Small intestine (tissue), 7 donors: ENCODE data around the gene GLRB. TPM values are rescaled to one million over a fixed set of nuclear protein-coding genes. Genes with fewer than 3 reads are reported as not detected.
A peak's percentile ranks its signal among the peaks of the same experiment; 100 is the strongest.

Experiments
- DNase-seq, 2 donors: peaks; one replicate each; pipeline versions ENCODE4 v3.0.0 to v3.0.0-alpha.2; 2013
- FAIRE-seq: peaks from 2 replicates; lab custom pipeline; 2012; peaks lifted over from hg19 to GRCh38; lab: Jason Lieb, UNC
- H3K27ac ChIP-seq, 3 donors: one replicate each; pipeline ENCODE4 v1.5.1; 2013; ENCODE audit warnings: low read length in 2 of 3, mild to moderate bottlenecking in 2 of 3, control low read depth in 1 of 3, inconsistent platforms in 1 of 3, low read depth in 1 of 3, moderate library complexity in 1 of 3
- H3K27me3 ChIP-seq, 3 donors: one replicate each; pipeline ENCODE4 v1.6.1; 2013; ENCODE audit warnings: low read length in 3 of 3, inconsistent platforms in 1 of 3; ENCODE audit not compliant: control insufficient read depth in 3 of 3, insufficient read depth in 3 of 3
- H3K36me3 ChIP-seq, 3 donors: one replicate each; pipeline ENCODE4 v1.6.1; 2013; ENCODE audit warnings: low read length in 3 of 3, inconsistent platforms in 1 of 3, low read depth in 1 of 3, mild to moderate bottlenecking in 1 of 3, moderate library complexity in 1 of 3; ENCODE audit not compliant: control insufficient read depth in 3 of 3, insufficient read depth in 2 of 3
- H3K4me1 ChIP-seq, 3 donors: one replicate each; pipeline ENCODE4 v1.6.1; 2013; ENCODE audit warnings: low read length in 2 of 3, inconsistent platforms in 1 of 3, low read depth in 1 of 3, mild to moderate bottlenecking in 1 of 3, moderate library complexity in 1 of 3; ENCODE audit not compliant: control insufficient read depth in 3 of 3, insufficient read depth in 2 of 3
- H3K4me3 ChIP-seq, 3 donors: one replicate each; pipeline ENCODE4 v1.5.1; 2013; ENCODE audit warnings: low read length in 3 of 3, control low read depth in 1 of 3, inconsistent platforms in 1 of 3, low read depth in 1 of 3, mild to moderate bottlenecking in 1 of 3, moderate library complexity in 1 of 3
- H3K9me3 ChIP-seq, 2 donors: one replicate each; pipeline ENCODE4 v1.6.1; 2013; ENCODE audit warnings: low read depth in 1 of 2, low read length in 1 of 2; ENCODE audit not compliant: control insufficient read depth in 2 of 2, insufficient read depth in 1 of 2
- WGBS, 3 donors: extraction: QIAGEN DNeasy Blood & Tissue Kit; methylation state at CpG; one replicate each; pipeline ENCODE4 v1.1.7; 2013; 5-methylcytosine and 5-hydroxymethylcytosine counted together
- polyA plus RNA-seq, 4 donors: library from polyadenylated mRNA; stranded (reverse) in 3 of 4; unstranded in 1 of 4; fragments of 200-250 nt in 3 of 4; fragments of 120-200 nt in 1 of 4; gene quantifications; one replicate each; pipeline versions ENCODE4 v1.2.1 to v1.2.3, GENCODE V29; 2013
- donor health status: healthy with polysubstance abuse.
- donor health status: control.
- donor health status: control.
- donor health status: Bipolar disorder and iron deficiency.
- donor health status: healthy.

GLRB gene
- polyA plus RNA-seq, 4 donors: 0.22 to 1.8 (median 1.2) TPM; not detected in 1

DNA sequence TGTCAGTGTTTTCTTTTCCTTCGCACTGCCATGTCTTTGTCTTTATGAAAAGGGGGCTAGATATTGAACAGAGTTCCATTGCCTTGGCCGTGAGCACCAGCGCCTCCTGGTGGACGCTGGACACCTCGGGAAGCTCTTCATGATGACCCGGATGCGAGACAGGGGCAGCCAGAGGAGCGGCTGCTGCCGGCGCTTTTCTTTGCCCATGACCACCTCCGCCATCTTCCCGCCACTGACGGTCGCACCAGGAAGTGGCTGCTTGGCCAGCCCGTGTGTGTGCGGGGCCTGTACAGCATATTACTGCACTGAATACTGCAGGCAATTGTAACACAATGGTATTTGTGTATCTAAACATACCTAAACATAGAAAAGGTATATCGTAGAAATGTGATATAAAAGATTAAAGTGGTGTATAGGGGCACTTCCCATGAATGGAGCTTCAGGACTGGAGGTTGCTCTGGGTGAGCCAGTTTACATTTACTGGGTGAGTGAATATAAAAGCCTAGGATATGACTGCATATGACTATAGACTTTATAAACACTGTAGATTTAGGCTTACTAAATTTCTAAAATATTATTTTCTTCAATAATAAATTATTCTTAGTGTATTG lies 128.8 kb downstream of the GLRB start:
- no peak overlapping the region for H3K27ac ChIP-seq
- no peaks in the 10 kb centered on the region for H3K36me3 ChIP-seq
- 72 to 79% (median 76%) methylated on average over 17 of the region's 17 CpGs for WGBS, 3 donors
- FAIRE-seq: no peak
- no peaks in the 10 kb centered on the region for H3K27me3 ChIP-seq
- peak; percentile 9 to 14 for DNase-seq
- H3K4me1 ChIP-seq: no peaks in the 10 kb centered on the region
- H3K4me3 ChIP-seq: no peak overlapping the region
- no peaks in the 10 kb centered on the region for H3K9me3 ChIP-seq

DNA sequence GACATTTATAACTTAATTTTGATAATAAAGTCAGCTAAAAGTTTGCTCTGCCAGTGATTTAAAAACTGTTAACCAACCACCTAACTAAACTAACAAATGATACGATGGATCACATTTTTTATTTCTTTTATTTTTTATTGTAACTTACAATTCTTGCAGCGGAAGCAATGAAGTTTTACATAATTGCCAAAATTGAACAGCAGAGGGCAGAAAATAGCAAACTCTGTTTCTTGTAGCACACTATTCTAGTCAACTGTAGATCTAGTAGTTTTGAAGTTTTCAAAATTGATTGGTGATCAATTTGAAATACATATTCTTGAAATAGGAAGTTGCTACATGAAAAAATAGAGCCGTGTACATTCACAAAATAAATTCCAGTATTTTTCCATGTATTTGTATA lies 141.8 kb downstream of the GLRB start:
- 17 to 30% (median 25%) methylated on average over 3 of the region's 3 CpGs for WGBS, 3 donors
- FAIRE-seq (peak; percentile 26), DNase-seq (peak; percentile 2 to 26)
- H3K4me1 ChIP-seq: no peaks in the 10 kb centered on the region
- H3K9me3 ChIP-seq: no peaks in the 10 kb centered on the region
- H3K36me3 ChIP-seq: no peaks in the 10 kb centered on the region
- H3K27ac ChIP-seq: no peak overlapping the region
- peaks cover 0 to 31% (median 13%) of the 10 kb centered on the region in 3 donors for H3K27me3 ChIP-seq
- H3K4me3 ChIP-seq: no peak overlapping the region

DNA sequence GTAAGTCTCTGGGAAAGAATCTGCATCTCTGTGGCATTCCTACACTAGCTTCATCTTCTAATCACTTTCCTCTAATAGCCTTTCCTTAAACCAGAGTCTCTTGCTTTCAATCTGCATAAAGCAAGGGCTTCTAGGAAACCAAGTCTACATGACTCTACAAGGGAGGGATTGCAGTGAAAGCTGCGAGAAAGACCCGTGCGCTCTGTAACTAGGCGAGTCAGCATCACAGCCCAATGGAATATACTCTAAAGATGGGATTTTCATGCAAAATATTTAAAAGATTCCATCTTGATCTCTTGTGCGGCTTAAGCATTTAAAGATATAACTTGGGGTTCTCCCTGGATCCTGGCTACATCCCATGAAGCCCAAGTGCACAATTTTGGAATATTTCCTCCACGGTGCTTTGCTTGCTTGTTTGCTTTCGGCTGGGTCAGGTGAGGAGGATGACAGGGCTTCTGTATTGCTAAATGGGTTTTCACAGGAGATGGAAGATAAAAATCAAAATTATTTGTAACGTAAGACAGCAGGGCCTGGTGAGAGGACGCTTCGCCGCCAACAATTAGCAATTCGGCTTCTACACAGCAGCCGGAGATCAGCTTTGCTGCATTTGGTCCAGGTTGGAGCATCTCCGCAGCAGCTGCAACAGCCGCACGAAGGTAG lies 143.9 kb downstream of the GLRB start:
- FAIRE-seq: no peak
- 21 to 24% (median 22%) methylated on average over 16 of the region's 16 CpGs for WGBS, 3 donors
- no peaks in the 10 kb centered on the region for H3K9me3 ChIP-seq
- no peaks in the 10 kb centered on the region for H3K4me1 ChIP-seq
- no peak overlapping the region for H3K4me3 ChIP-seq
- peaks cover 0 to 36% (median 14%) of the 10 kb centered on the region in 3 donors for H3K27me3 ChIP-seq
- DNase-seq: no peak
- H3K36me3 ChIP-seq: no peaks in the 10 kb centered on the region
- no peak overlapping the region for H3K27ac ChIP-seq

DNA sequence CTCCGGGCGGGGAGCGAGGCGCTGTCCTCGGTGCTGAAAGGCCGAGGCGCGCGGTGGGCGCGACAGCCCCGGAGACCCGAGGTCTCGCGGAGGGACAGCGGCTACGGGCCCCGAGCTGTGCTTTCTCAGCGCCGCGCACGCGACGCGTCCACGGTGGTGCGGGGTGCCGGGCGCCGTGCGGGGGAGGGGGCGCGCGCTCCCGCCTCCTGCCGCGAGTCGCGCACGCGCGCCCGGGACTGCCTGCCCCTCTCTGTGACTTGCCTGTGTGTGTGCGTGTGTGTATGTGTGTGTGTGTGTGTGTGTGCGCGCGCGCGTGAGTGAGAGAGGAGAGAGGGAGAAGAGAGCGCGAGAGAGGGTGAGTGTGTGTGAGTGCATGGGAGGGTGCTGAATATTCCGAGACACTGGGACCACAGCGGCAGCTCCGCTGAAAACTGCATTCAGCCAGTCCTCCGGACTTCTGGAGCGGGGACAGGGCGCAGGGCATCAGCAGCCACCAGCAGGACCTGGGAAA lies 144.5 kb downstream of the GLRB start, which contains the start of gene GRIA2:
GRIA2 (plus strand) TSS at position 358 of the 511 bp plus-strand sequence. CDS start 315 bp downstream, outside the sequence.
- Histone ChIP-seq H3K27ac (no peak within 1 kb of the TSS), H3K9me3 (no peaks in the 10 kb centered on the region), H3K27me3 (peaks cover 0 to 36% (median 14%) of the 10 kb centered on the region in 3 donors), H3K4me3 (peak within 1 kb of the TSS in 1 of 3 donors; percentile 52), H3K36me3 (no peaks in the 10 kb centered on the region), H3K4me1 (no peaks in the 10 kb centered on the region)
- DNase-seq (peak; percentile 5 to 85), FAIRE-seq (no peak)
- WGBS, 3 donors: 6 to 8% (median 6%) methylated on average over 51 to 57 of the region's 57 CpGs

DNA sequence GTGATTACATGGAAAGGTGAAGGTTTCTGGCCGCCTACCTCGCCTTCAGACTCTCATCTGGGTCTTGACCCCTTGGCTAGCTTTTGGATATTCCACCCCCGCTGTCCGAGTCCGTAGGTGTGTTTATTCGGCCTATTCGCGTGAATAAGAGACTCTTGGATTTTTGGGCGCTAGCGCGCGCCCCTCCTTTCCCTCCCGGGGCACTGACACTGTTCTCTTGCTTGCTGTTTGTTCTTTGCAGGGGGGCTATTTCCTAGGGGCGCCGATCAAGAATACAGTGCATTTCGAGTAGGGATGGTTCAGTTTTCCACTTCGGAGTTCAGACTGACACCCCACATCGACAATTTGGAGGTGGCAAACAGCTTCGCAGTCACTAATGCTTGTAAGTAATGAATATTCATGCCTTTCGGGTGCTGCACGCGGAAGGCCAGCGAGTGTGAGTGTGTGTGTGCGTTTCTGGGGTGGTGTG lies 145.5 kb downstream of the GLRB start:
- no peak for FAIRE-seq
- Histone ChIP-seq H3K4me1 (no peaks in the 10 kb centered on the region), H3K9me3 (no peaks in the 10 kb centered on the region), H3K27me3 (peaks cover 0 to 36% (median 14%) of the 10 kb centered on the region in 3 donors), H3K27ac (no peak overlapping the region), H3K36me3 (no peaks in the 10 kb centered on the region), H3K4me3 (peak overlapping the region in 1 of 3 donors; percentile 52)
- no peak for DNase-seq
- WGBS, 3 donors: 9 to 18% (median 15%) methylated on average over 24 of the region's 24 CpGs

Other genes starting within 250 kb of the GLRB start
- gene PDGFC, start 104.4 kb upstream of the GLRB start, polyA plus RNA-seq: 10 to 100 TPM in 1 of 4 donors, 1 to 10 TPM in 3; 2.4 to 22.2 (median 3.2) TPM
- gene GRIA2, start 144.6 kb downstream of the GLRB start, polyA plus RNA-seq: 1 to 10 TPM in 1 of 4 donors, under 1 TPM in 2, not detected in 1; 0.27 to 1.6 (median 0.40) TPM